ENCODE results near the gene SLC6A1. TPM values are rescaled to one million over a fixed set of nuclear protein-coding genes. Genes with fewer than 3 reads are reported as not detected.

SLC6A1 gene
- total and polyA plus RNA-seq, 2 of the 4 experiments (the other 2 are of a cell fraction): 0.02 TPM; not detected in 1

- POLR2A ChIA-PET (ENCODE audit: unreplicated experiment): no interaction called here
- Histone ChIP-seq H3K14ac (replicated peaks; ENCODE audit: low read depth, low read length) (no peak overlapping the region), H3K27ac (ENCODE audit: insufficient read depth, low read length) (no peak overlapping the region), H3K9me1 (ENCODE audit: insufficient read depth, low read length) (no peaks in the 10 kb centered on the region), H4K8ac (ENCODE audit: low read depth in 2 of 2, low read length in 2 of 2) (no peak overlapping the region), H4K91ac (ENCODE audit: insufficient read depth, low read depth, low read length) (no peak overlapping the region), H3K4me3 (ENCODE audit: insufficient read depth, low read depth, low read length) (no peak overlapping the region), H2BK5ac (ENCODE audit: low read depth, low read length, poor library complexity, severe bottlenecking) (no peak overlapping the region), H3K27me3 (ENCODE audit: control insufficient read depth, insufficient read depth, low read length) (peaks cover 29% of the 10 kb centered on the region), H3K4me2 (ENCODE audit: low read depth, low read length) (no peak overlapping the region), H3K23ac (ENCODE audit: low read depth, low read length) (no peak overlapping the region), H3K79me1 (ENCODE audit: low read depth in 1 of 2, low read length in 2 of 2) (no peaks in the 10 kb centered on the region), H3K36me3 (ENCODE audit: control insufficient read depth, insufficient read depth, low read length) (no peaks in the 10 kb centered on the region), H3K9me3 (ENCODE audit: control insufficient read depth, insufficient read depth, low read length) (no peaks in the 10 kb centered on the region), H3K4me1 (ENCODE audit: control insufficient read depth, insufficient read depth, low read length) (no peaks in the 10 kb centered on the region), H4K20me1 (ENCODE audit: insufficient read depth, low read length) (no peaks in the 10 kb centered on the region), H2AK9ac (replicated peaks; ENCODE audit: low read depth, low read length, poor library complexity) (no peak overlapping the region), H3K9ac (ENCODE audit: low read depth, low read length) (no peak overlapping the region), H2BK15ac (ENCODE audit: low read depth, low read length) (no peak overlapping the region), H3K4ac (ENCODE audit: low read depth, low read length) (no peak overlapping the region), H3K18ac (ENCODE audit: low read depth, low read length) (no peak overlapping the region), H2AFZ (replicated peaks; ENCODE audit: low read length, poor library complexity) (no peak overlapping the region), H4K5ac (ENCODE audit: low read depth, low read length) (no peak overlapping the region), H2AK5ac (ENCODE audit: low read depth, low read length) (no peak overlapping the region), H2BK20ac (ENCODE audit: low read depth, low read length) (no peak overlapping the region), H3K56ac (ENCODE audit: extremely low read depth, insufficient read depth, low read length) (no peak overlapping the region), H2BK120ac (ENCODE audit: low read depth, low read length) (no peak overlapping the region)
- in situ Hi-C loops (cut with MboI; ENCODE audit: low sequenced_read_pairs): no loop called here
- no peak for TF ChIP-seq NFE2L2 (IDR thresholded peaks at IDR 0.05; ENCODE audit: low read depth, low read length)
- no peak for TF ChIP-seq MAFK (IDR thresholded peaks at IDR 0.05; ENCODE audit: low read depth, low read length)
- intact Hi-C loops (cut with micrococcal nuclease): no loop called here
- CTCF ChIA-PET: no interaction called here
- BruUV-seq (replicated peaks): no TSS peak
- DNase-seq (no peak), ATAC-seq (ENCODE audit: low read depth) (no peak)
- no CpG with 5 or more reads among the region's 1 CpG for WGBS, 2 experiments (ENCODE audit: extremely low coverage in 2 of 2, insufficient read length in 1 of 2)
- dilution Hi-C loops (cut with HindIII; ENCODE audit: low sequenced_read_pairs, unreplicated experiment): no loop called here
Observed at GRCh38 chr3:10985181-10985580, 7.4 kb upstream of the SLC6A1 start.

Measured in IMR-90 (cell line).